SH-SY5Y (cell line): ENCODE measurements around the gene PPP2R2C.

ENCODE experiments used
- GATA2 ChIP-seq: IDR thresholded peaks from 2 replicates; pipeline ENCODE4 v1.6.1; 2011; ENCODE audit warnings: mild to moderate bottlenecking, low read depth, low read length
- GATA3 ChIP-seq: IDR thresholded peaks from 2 replicates; pipeline ENCODE4 v1.6.1; 2011; ENCODE audit warnings: low read depth, mild to moderate bottlenecking, low read length, moderate library complexity

DNA sequence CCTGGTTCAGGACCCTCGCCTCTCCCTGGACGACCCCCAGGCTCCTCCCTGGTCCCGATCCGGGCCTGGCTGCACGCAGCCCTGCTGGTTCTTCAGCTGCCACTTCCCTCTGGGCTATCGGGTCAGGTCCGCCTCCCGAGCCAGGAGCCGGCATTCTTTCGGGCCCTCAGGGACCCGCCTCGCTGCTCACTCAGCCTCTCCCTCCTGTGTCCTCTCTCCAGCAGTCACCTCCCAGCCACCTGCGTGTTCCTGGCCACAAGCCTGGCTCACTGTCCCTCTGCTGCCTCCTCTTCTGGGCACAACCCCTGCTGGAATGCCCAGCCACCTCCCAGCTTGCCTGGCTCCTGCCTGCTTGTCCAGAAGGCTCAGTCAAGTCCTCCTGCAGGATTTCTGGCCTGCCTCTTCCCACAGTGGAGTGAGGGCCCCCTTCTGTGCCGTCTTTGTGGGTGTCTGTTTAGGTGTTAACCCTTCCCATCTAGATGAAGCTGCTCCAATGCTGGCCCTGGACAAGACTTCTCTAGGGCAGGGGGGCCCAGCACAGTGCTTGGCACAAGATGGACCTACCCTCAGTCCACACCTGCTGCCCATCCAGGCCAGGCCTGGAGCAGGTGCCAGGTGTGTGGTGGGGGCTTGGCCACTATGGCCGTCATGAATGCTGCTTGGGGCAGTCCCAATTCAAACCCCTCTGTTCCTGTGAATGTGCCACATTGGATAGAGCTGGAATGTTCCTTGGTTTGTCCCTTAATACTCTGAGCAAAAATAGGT lies 200.5 kb downstream of the PPP2R2C start:
- no peak for TF ChIP-seq GATA2
- TF ChIP-seq GATA3: no peak
